HEK293 (cell line): ENCODE measurements around the gene CALML4.

Experiments
- MYNN ChIP-seq: fragments of 450-650 bp; formaldehyde crosslinking; IDR thresholded peaks from 2 replicates; pipeline ENCODE4 v1.5.1; 2016; ENCODE audit warnings: missing biosample characterization, missing genetic modification characterization, borderline replicate concordance
- TF ChIP-seq, protein P1 (sequence below): fragments of 450-650 bp; formaldehyde crosslinking; IDR thresholded peaks from 2 replicates; pipeline ENCODE4 v1.5.1; 2016; ENCODE audit warnings: missing biosample characterization, missing genetic modification characterization, borderline replicate concordance

DNA sequence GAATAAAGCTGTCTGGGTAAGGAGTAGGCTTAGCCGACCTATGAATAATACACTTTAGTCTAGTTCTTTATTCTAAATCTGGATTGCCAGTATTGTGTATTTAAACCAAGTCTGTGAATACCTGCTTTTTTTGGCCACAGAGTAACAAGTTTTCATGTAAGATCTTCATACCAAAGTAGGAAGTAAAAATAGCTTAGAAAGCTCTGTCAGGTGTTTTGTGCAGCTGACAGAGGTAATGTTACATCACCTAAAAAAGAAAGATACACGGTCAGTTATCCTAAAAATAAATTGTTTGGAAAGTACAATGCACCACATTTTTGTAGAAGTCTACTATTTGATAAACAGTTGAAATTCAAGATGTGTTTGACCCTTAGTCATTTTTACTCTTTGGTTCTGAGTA lies 16.5 kb downstream of the CALML4 start:
- TF ChIP-seq MYNN (tag by site-specific recombination), result no peak
- TF ChIP-seq, protein P1, sequence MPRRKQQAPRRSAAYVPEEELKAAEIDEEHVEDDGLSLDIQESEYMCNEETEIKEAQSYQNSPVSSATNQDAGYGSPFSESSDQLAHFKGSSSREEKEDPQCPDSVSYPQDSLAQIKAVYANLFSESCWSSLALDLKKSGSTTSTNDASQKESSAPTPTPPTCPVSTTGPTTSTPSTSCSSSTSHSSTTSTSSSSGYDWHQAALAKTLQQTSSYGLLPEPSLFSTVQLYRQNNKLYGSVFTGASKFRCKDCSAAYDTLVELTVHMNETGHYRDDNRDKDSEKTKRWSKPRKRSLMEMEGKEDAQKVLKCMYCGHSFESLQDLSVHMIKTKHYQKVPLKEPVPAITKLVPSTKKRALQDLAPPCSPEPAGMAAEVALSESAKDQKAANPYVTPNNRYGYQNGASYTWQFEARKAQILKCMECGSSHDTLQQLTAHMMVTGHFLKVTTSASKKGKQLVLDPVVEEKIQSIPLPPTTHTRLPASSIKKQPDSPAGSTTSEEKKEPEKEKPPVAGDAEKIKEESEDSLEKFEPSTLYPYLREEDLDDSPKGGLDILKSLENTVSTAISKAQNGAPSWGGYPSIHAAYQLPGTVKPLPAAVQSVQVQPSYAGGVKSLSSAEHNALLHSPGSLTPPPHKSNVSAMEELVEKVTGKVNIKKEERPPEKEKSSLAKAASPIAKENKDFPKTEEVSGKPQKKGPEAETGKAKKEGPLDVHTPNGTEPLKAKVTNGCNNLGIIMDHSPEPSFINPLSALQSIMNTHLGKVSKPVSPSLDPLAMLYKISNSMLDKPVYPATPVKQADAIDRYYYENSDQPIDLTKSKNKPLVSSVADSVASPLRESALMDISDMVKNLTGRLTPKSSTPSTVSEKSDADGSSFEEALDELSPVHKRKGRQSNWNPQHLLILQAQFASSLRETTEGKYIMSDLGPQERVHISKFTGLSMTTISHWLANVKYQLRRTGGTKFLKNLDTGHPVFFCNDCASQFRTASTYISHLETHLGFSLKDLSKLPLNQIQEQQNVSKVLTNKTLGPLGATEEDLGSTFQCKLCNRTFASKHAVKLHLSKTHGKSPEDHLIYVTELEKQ (tag by site-specific recombination), result no peak
